Ovary (tissue), 3 donors: Measurements from ENCODE around the gene NAA30.

Experiments used
- CTCF ChIP-seq, 3 donors: fragments of 450-650 bp in 2 of 3; fragments of 200-600 bp in 1 of 3; IDR thresholded peaks; one replicate each; pipeline versions ENCODE4 v1.5.1 to v1.8.0; 2016 to 2022; ENCODE audit warnings: antibody characterized with exemption in 3 of 3, mild to moderate bottlenecking in 1 of 3
- EP300 ChIP-seq: sonication (generic); formaldehyde crosslinking; IDR thresholded peaks from one replicate; pipeline ENCODE4 v1.6.1; 2017; ENCODE audit warnings: antibody characterized with exemption
- donor health status: DM: no; HTN: no; CAD: no.

- TF ChIP-seq CTCF (IDR thresholded peaks at IDR 0.05): no peak
- TF ChIP-seq EP300: no peak
Measured at GRCh38 chr14:57352396-57353170, 37.8 kb upstream of the NAA30 start.
